Keratinocyte (primary cell): ENCODE measurements around the gene SLC19A1.

Source experiments
- CTCF ChIP-seq, 3 experiments: IDR thresholded peaks in 1 of 3; conservative IDR thresholded peaks in 1 of 3; optimal IDR thresholded peaks in 1 of 3; 2 replicates in 2 of 3; 3 replicates in 1 of 3; pipeline versions ENCODE3 to v1.5.1; 2011; ENCODE audit warnings: low read length in 3 of 3, mild to moderate bottlenecking in 3 of 3, moderate library complexity in 2 of 3, control low read depth in 1 of 3, inconsistent platforms in 1 of 3; ENCODE audit not compliant: insufficient read depth in 2 of 3; ENCODE audit errors: extremely low read depth in 1 of 3
- EZH2 ChIP-seq: IDR thresholded peaks from one replicate; pipeline ENCODE4 v1.6.1; 2012; ENCODE audit warnings: inconsistent platforms, mild to moderate bottlenecking, low read length, moderate library complexity

- TF ChIP-seq CTCF (optimal IDR thresholded peaks at IDR 0.05 in 1 of 3, IDR thresholded peaks at IDR 0.05 in 1 of 3, conservative IDR thresholded peaks at IDR 0.05 in 1 of 3; ENCODE audit: extremely low read depth in 1 of 3, insufficient read depth in 2 of 3, low read length in 3 of 3): no peak
- no peak for TF ChIP-seq EZH2
These were observed 20.2 kb upstream of the SLC19A1 start for GRCh38 chr21:45562402-45562801.
